HCT116 (cell line): ENCODE results near the gene BBLN. TPM values are rescaled to one million over a fixed set of nuclear protein-coding genes. Genes with fewer than 3 reads are reported as not detected.

Experiments
- ATAC-seq: fragments of 200-7000 bp; cut with Tn5 transposase; 2 replicates; pipeline ENCODE4 v1.9.1; 2020; ENCODE audit warnings: mild to moderate bottlenecking, moderate library complexity
- BruUV-seq: library from RNA; stranded (reverse); fragments of 400-500 nt; replicated peaks from 2 replicates; lab custom pipeline; 2021; lab: Mats Ljungman, UMichigan
- CTCF ChIA-PET: fragments of 300-600 bp; sonication (Branson Sonifier 250); formaldehyde crosslinking; loops from one replicate; lab custom pipeline; 2021; ENCODE audit warnings: antibody characterized with exemption; lab: Charles Lee
- POLR2A ChIA-PET: fragments of 300-600, 350-600 bp; sonication (Branson Sonifier 250); formaldehyde crosslinking; loops from one replicate; lab custom pipeline; 2021; ENCODE audit warnings: antibody characterized with exemption; lab: Charles Lee
- RAD21 ChIA-PET, 2 experiments: fragments of 300-600 bp; sonication (Branson Sonifier 250); formaldehyde crosslinking; loops; one replicate each; lab custom pipeline; 2023; ENCODE audit warnings: low total read pairs in 2 of 2; ENCODE audit not compliant: uncharacterized antibody in 2 of 2, unreplicated experiment in 2 of 2, low non-redundant PET in 1 of 2; lab: Charles Lee
- DNase-seq: peaks from one replicate; pipeline ENCODE4 v3.0.0-alpha.2; 2010; ENCODE audit warnings: low read depth, low spot score
- H2AFZ ChIP-seq: fragments of 200-600 bp; shearing (Covaris generic), sonication (generic); 2 replicates; pipeline ENCODE4 v1.6.1; 2017; ENCODE audit warnings: low read depth, mixed run types, mixed read lengths, antibody characterized with exemption, low read length; ENCODE audit not compliant: poor library complexity, severe bottlenecking
- H3K27ac ChIP-seq: 2 replicates; pipeline ENCODE4 v1.5.1; 2012; ENCODE audit warnings: low read depth, low read length
- H3K27me3 ChIP-seq: fragments of 200-600 bp; sonication (generic); 2 replicates; pipeline ENCODE4 v1.6.1; 2016; ENCODE audit warnings: mixed run types, low read length, mixed read lengths; ENCODE audit not compliant: insufficient read depth
- H3K36me3 ChIP-seq, 2 experiments: fragments of 200-500 bp in 1 of 2; fragments of 200-600 bp in 1 of 2; sonication (Bioruptor generic) in 1 of 2; sonication (generic) in 1 of 2; 2 replicates each; pipeline versions ENCODE4 v1.5.1 to v1.6.1; 2014 to 2016; ENCODE audit warnings: low read length in 2 of 2, inconsistent platforms in 1 of 2, mixed read lengths in 1 of 2, mixed run types in 1 of 2; ENCODE audit not compliant: insufficient read depth in 2 of 2, control insufficient read depth in 1 of 2
- H3K4me1 ChIP-seq, 2 experiments: fragments of 200-600 bp in 1 of 2; sonication (generic) in 1 of 2; 2 replicates each; pipeline versions ENCODE4 v1.5.1 to v1.6.1; 2012 to 2017; ENCODE audit warnings: low read length in 2 of 2, inconsistent platforms in 1 of 2, mild to moderate bottlenecking in 1 of 2, mixed read lengths in 1 of 2, mixed run types in 1 of 2, moderate library complexity in 1 of 2; ENCODE audit not compliant: insufficient read depth in 2 of 2, control insufficient read depth in 1 of 2
- H3K4me2 ChIP-seq: fragments of 200-600 bp; sonication (generic); 2 replicates; pipeline ENCODE4 v1.6.1; 2017; ENCODE audit warnings: mixed run types, low read length, mixed read lengths
- H3K4me3 ChIP-seq, 2 experiments: fragments of 200-600 bp in 1 of 2; sonication (generic) in 1 of 2; replicated peaks in 1 of 2; 2 replicates each; pipeline ENCODE4 v1.5.1; 2011 to 2016; ENCODE audit warnings: low read length in 2 of 2, control low read depth in 1 of 2, low read depth in 1 of 2, mild to moderate bottlenecking in 1 of 2, mixed read lengths in 1 of 2, mixed run types in 1 of 2
- H3K79me2 ChIP-seq: fragments of 200-600 bp; sonication (generic); 2 replicates; pipeline ENCODE4 v1.6.1; 2017; ENCODE audit warnings: mild to moderate bottlenecking, mixed run types, low read length, moderate library complexity, mixed read lengths; ENCODE audit not compliant: insufficient read depth
- H3K9ac ChIP-seq: fragments of 200-600 bp; sonication (generic); 2 replicates; pipeline ENCODE4 v1.6.1; 2016; ENCODE audit warnings: low read length, mixed read lengths
- H3K9me2 ChIP-seq: fragments of 200-600 bp; sonication (generic), shearing (Covaris generic); 2 replicates; pipeline ENCODE4 v1.6.1; 2017; ENCODE audit warnings: mixed run types, mild to moderate bottlenecking, moderate library complexity; ENCODE audit not compliant: insufficient read depth
- H3K9me3 ChIP-seq, 2 experiments: fragments of 200-500 bp in 1 of 2; fragments of 200-600 bp in 1 of 2; sonication (Bioruptor generic) in 1 of 2; sonication (generic) in 1 of 2; 2 replicates each; pipeline ENCODE4 v1.6.1; 2014 to 2017; ENCODE audit warnings: low read length in 2 of 2, mixed read lengths in 2 of 2, inconsistent platforms in 1 of 2, low read depth in 1 of 2, mild to moderate bottlenecking in 1 of 2, mixed run types in 1 of 2, moderate library complexity in 1 of 2; ENCODE audit not compliant: control insufficient read depth in 1 of 2, insufficient read depth in 1 of 2
- H4K20me1 ChIP-seq: fragments of 200-600 bp; sonication (generic), shearing (Covaris generic); 2 replicates; pipeline ENCODE4 v1.6.1; 2017; ENCODE audit warnings: mixed run types, mild to moderate bottlenecking, moderate library complexity; ENCODE audit not compliant: insufficient read depth
- CBX3 ChIP-seq: IDR thresholded peaks from 2 replicates; pipeline ENCODE4 v1.6.1; 2012; ENCODE audit warnings: low read depth
- CEBPB ChIP-seq: IDR thresholded peaks from 2 replicates; pipeline ENCODE4 v1.6.1; 2012; ENCODE audit warnings: low read depth
- ELF1 ChIP-seq: IDR thresholded peaks from 2 replicates; pipeline ENCODE4 v1.6.1; 2012; ENCODE audit warnings: low read depth, borderline replicate concordance
- EZH2 ChIP-seq: fragments of 200-600 bp; sonication (generic); IDR thresholded peaks from 2 replicates; pipeline ENCODE4 v1.6.1; 2017; ENCODE audit warnings: antibody characterized with exemption, mixed run types
- EZH2phosphoT487 ChIP-seq: fragments of 200-600 bp; IDR thresholded peaks from 2 replicates; pipeline ENCODE4 v1.6.1; 2018; ENCODE audit warnings: antibody characterized with exemption, borderline replicate concordance
- POLR2A ChIP-seq: IDR thresholded peaks from 2 replicates; pipeline ENCODE4 v1.7.0; 2011; ENCODE audit warnings: borderline replicate concordance; ENCODE audit not compliant: insufficient read depth, insufficient read length; ENCODE audit errors: extremely low read depth
- POLR2AphosphoS5 ChIP-seq: IDR thresholded peaks from 2 replicates; pipeline ENCODE4 v1.6.1; 2011; ENCODE audit warnings: mild to moderate bottlenecking, low read depth, low read length, moderate library complexity
- RAD21 ChIP-seq: IDR thresholded peaks from 2 replicates; pipeline ENCODE4 v1.6.1; 2012; ENCODE audit warnings: low read depth, mild to moderate bottlenecking
- SIN3A ChIP-seq: IDR thresholded peaks from 2 replicates; pipeline ENCODE4 v1.6.1; 2012; ENCODE audit warnings: low read depth
- SP1 ChIP-seq: IDR thresholded peaks from 2 replicates; pipeline ENCODE4 v1.6.1; 2012; ENCODE audit warnings: low read depth
- SRF ChIP-seq: IDR thresholded peaks from 2 replicates; pipeline ENCODE4 v1.6.1; 2012; ENCODE audit warnings: low read depth
- TCF7L2 ChIP-seq: IDR thresholded peaks from 2 replicates; pipeline ENCODE4 v1.7.0; 2011; ENCODE audit warnings: borderline replicate concordance, inconsistent platforms; ENCODE audit not compliant: insufficient read depth, insufficient read length; ENCODE audit errors: extremely low read depth
- YY1 ChIP-seq: IDR thresholded peaks from 2 replicates; pipeline ENCODE4 v1.6.1; 2011; ENCODE audit warnings: low read length, low read depth, moderate library complexity, mild to moderate bottlenecking; ENCODE audit not compliant: insufficient replicate concordance; ENCODE audit errors: extremely low read depth
- ZFX ChIP-seq: fragments of 450-650 bp; IDR thresholded peaks from 2 replicates; pipeline ENCODE4 v1.6.1; 2017
- ZNF274 ChIP-seq: fragments of 200-500 bp; sonication (Bioruptor generic); IDR thresholded peaks from 2 replicates; pipeline ENCODE4 v1.6.1; 2014; ENCODE audit warnings: mild to moderate bottlenecking, low read depth, low read length, inconsistent platforms
- intact Hi-C: fragments of 100-400 bp; cut with micrococcal nuclease; formaldehyde crosslinking; loops from 2 replicates; pipeline ENCODE4 v1.10.0; 2022
- total RNA-seq: library from RNA; stranded (reverse); gene quantifications from one replicate; pipeline ENCODE4 v1.2.1, GENCODE V29; 2021; ENCODE audit not compliant: unreplicated experiment
- TF ChIP-seq, protein P1 (sequence below): IDR thresholded peaks from 2 replicates; pipeline ENCODE4 v1.6.1; 2011; ENCODE audit warnings: mild to moderate bottlenecking, low read length, moderate library complexity; ENCODE audit not compliant: insufficient replicate concordance; ENCODE audit errors: extremely low read depth
- TF ChIP-seq, protein P2 (sequence below): IDR thresholded peaks from 2 replicates; pipeline ENCODE4 v1.6.1; 2012; ENCODE audit warnings: low read depth
- TF ChIP-seq, protein P3 (sequence below): IDR thresholded peaks from 2 replicates; pipeline ENCODE4 v1.6.1; 2012

BBLN gene
- total RNA-seq, 1 experiment from 2014 or later: 119 TPM

DNA sequence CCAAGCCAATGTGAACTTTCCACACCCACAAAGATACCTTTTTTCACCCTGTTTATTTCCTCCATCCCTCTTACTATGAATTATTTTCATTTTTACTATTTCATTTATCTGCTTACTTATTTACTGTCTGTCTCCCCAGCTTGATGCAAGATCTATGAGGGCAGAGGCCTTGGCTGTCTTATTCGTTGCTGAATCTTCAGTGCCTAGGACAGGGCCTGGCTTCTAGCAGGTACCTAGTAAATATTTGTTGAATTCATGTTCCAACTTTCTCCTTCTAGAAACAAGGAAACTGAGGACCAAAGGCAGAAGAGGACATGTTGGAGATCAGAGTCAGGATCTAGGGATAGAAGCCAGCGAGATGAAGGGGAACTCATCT, 42.6 kb downstream of the BBLN start (continued):
- TF ChIP-seq, protein P1, sequence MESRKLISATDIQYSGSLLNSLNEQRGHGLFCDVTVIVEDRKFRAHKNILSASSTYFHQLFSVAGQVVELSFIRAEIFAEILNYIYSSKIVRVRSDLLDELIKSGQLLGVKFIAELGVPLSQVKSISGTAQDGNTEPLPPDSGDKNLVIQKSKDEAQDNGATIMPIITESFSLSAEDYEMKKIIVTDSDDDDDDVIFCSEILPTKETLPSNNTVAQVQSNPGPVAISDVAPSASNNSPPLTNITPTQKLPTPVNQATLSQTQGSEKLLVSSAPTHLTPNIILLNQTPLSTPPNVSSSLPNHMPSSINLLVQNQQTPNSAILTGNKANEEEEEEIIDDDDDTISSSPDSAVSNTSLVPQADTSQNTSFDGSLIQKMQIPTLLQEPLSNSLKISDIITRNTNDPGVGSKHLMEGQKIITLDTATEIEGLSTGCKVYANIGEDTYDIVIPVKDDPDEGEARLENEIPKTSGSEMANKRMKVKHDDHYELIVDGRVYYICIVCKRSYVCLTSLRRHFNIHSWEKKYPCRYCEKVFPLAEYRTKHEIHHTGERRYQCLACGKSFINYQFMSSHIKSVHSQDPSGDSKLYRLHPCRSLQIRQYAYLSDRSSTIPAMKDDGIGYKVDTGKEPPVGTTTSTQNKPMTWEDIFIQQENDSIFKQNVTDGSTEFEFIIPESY: no peak
- TF ChIP-seq EZH2: no peak
- no peak for TF ChIP-seq RAD21
- TF ChIP-seq, protein P2, sequence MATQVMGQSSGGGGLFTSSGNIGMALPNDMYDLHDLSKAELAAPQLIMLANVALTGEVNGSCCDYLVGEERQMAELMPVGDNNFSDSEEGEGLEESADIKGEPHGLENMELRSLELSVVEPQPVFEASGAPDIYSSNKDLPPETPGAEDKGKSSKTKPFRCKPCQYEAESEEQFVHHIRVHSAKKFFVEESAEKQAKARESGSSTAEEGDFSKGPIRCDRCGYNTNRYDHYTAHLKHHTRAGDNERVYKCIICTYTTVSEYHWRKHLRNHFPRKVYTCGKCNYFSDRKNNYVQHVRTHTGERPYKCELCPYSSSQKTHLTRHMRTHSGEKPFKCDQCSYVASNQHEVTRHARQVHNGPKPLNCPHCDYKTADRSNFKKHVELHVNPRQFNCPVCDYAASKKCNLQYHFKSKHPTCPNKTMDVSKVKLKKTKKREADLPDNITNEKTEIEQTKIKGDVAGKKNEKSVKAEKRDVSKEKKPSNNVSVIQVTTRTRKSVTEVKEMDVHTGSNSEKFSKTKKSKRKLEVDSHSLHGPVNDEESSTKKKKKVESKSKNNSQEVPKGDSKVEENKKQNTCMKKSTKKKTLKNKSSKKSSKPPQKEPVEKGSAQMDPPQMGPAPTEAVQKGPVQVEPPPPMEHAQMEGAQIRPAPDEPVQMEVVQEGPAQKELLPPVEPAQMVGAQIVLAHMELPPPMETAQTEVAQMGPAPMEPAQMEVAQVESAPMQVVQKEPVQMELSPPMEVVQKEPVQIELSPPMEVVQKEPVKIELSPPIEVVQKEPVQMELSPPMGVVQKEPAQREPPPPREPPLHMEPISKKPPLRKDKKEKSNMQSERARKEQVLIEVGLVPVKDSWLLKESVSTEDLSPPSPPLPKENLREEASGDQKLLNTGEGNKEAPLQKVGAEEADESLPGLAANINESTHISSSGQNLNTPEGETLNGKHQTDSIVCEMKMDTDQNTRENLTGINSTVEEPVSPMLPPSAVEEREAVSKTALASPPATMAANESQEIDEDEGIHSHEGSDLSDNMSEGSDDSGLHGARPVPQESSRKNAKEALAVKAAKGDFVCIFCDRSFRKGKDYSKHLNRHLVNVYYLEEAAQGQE: no peak

DNA sequence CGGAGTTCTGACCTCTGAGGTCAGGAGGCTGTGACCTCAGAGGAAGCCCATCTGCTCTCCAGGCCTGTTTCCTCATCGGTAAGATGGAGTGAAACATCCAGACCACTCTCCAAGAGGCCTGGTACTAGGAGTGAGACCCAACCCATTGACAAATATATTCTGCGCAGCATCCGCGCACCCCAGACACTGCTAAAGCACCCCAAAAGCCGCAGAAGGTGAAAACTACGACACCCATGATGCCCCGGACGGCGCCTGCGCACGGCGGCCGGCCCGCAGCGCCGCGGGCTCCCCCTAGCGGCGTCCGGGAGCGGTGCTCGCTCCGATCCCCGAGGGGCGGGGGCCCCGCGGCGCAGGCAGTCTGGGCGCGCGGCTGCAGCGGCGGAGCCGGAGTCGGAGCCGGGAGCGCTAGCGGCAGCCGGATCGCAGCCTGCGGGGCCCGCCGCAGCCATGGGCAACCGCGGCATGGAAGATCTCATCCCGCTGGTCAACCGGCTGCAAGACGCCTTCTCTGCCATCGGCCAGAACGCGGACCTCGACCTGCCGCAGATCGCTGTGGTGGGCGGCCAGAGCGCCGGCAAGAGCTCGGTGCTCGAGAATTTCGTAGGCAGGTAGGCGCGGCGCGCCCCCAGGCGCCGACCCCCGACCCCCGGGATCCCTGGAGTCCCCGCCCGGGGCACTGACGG, 43.1 kb downstream of the BBLN start, which contains the start of gene DNM1:
TSS of gene DNM1 (plus strand) at position 356 of the 683 bp plus-strand sequence. CDS start at position 448, 92 bp downstream.
- Histone ChIP-seq H3K9me3 (no peaks in the 10 kb centered on the region), H3K9ac (peak within 1 kb of the TSS; percentile 67), H3K79me2 (no peaks in the 10 kb centered on the region), H3K36me3 (no peaks in the 10 kb centered on the region), H3K4me3 (peak within 1 kb of the TSS; percentile 54 to 66), H4K20me1 (no peaks in the 10 kb centered on the region), H3K9me2 (no peaks in the 10 kb centered on the region), H2AFZ (peak within 1 kb of the TSS; percentile 28), H3K27me3 (no peaks in the 10 kb centered on the region), H3K4me2 (peak within 1 kb of the TSS; percentile 85), H3K27ac (peak within 1 kb of the TSS; percentile 35; the same call in 1 of the 2 replicates), H3K4me1 (peaks cover 4 to 19% of the 10 kb centered on the region in 2 experiments; a peak in 2 of 4 replicates)
- no TSS peak for BruUV-seq
- ChIA-PET RAD21 (no interaction called here), CTCF (interaction anchor here (1.0 to 1.1 kb wide), 2 partner anchors 10 to 47 kb away, joined by 3 to 4 read pairs; no protein-coding TSS in a partner anchor), POLR2A (no interaction called here)
- ATAC-seq (peak; percentile 93), DNase-seq (no peak)
- intact Hi-C loops: no loop called here
- no peak; the same call in 1 of the 2 replicates for TF ChIP-seq SP1
- no peak for TF ChIP-seq EZH2phosphoT487
- no peak for TF ChIP-seq ELF1
- TF ChIP-seq, protein P3, sequence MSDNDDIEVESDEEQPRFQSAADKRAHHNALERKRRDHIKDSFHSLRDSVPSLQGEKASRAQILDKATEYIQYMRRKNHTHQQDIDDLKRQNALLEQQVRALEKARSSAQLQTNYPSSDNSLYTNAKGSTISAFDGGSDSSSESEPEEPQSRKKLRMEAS: no peak
- no peak for TF ChIP-seq ZNF274
- no peak for TF ChIP-seq SIN3A
- TF ChIP-seq CBX3: no peak
- no peak for TF ChIP-seq TCF7L2
- no peak for TF ChIP-seq SRF
- no peak for TF ChIP-seq ZFX
- TF ChIP-seq POLR2A: peak; percentile 39
- TF ChIP-seq YY1: peak; percentile 36
- TF ChIP-seq CEBPB: no peak
- no peak for TF ChIP-seq EZH2
- TF ChIP-seq POLR2AphosphoS5: peak; percentile 72
